GM19099 (cell line): ENCODE data around the gene EIF4E.
A peak's percentile ranks its signal among the peaks of the same experiment; 100 is the strongest.

ENCODE experiments used
- POLR2A ChIP-seq: IDR thresholded peaks from 3 replicates; pipeline ENCODE4 v1.6.1; 2011; ENCODE audit warnings: low read depth; ENCODE audit not compliant: insufficient read length; ENCODE audit errors: extremely low read depth

EIF4E gene

GRCh38 chr4:98939438-98939837, 10.5 kb upstream of the EIF4E start:
- TF ChIP-seq POLR2A: no peak

DNA sequence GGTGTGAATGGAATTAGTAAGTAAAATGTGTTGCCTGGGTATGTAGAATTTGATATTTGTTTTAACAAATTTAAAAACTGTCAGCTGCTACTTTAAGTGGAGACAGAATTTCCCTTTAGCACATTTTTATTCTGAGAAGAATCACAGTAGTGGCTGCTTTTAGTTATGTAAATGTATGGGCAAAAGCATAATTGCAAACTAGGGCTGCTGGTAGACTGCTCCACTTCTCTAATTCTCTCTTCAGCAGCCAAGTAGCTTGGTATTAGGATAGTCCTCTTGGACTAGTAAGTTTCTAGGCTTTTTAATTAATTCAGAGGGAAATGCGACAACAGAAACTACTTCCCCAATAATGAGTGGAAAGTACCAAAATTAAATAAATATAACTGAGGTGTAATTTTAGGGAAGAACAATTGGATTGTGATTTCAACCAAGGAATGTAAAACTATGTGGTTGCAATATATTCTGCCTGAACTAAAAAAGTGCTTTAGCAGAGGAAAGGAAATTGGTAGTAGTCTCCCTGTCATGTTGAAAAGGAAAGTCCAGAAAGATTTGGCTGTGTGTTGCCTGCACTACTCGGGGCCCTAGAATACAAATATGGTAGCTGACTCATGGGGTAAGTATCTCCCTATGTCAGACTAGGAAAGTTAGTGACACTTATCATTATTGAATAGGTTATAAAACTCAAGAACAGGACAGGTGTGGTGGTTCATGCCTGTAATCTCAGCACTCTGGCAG, 9.2 kb upstream of the EIF4E start:
- TF ChIP-seq POLR2A: no peak

GRCh38 chr4:98935633-98936032, 6.7 kb upstream of the EIF4E start:
- no peak for TF ChIP-seq POLR2A

GRCh38 chr4:98932539-98932938, 3.6 kb upstream of the EIF4E start:
- no peak for TF ChIP-seq POLR2A

DNA sequence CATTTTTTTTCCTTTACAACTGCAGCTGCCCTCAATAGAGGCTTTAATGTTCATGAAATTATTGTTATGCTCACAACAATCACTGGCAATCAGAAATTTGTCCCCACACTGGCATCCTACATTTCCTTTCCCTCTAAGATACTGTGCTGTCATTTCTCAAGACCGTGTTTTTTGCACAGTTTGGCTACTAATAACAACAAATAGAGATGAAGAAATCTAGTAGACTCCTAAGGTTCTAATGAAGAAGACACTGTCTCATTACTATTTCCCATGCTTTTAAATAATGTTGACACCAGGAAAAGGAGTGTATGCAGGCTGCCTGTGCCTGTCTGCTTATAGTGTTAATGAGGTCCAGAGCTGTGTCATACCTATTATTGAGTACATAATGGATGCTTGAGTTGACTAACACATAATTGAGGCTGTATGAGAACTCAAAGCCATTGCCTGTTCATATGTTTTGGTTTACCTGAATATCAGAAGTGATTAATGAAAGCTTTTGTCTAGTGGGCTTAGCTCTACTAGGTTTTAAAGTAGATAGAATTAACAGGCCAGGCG, 1.5 kb upstream of the EIF4E start:
- TF ChIP-seq POLR2A: no peak

DNA sequence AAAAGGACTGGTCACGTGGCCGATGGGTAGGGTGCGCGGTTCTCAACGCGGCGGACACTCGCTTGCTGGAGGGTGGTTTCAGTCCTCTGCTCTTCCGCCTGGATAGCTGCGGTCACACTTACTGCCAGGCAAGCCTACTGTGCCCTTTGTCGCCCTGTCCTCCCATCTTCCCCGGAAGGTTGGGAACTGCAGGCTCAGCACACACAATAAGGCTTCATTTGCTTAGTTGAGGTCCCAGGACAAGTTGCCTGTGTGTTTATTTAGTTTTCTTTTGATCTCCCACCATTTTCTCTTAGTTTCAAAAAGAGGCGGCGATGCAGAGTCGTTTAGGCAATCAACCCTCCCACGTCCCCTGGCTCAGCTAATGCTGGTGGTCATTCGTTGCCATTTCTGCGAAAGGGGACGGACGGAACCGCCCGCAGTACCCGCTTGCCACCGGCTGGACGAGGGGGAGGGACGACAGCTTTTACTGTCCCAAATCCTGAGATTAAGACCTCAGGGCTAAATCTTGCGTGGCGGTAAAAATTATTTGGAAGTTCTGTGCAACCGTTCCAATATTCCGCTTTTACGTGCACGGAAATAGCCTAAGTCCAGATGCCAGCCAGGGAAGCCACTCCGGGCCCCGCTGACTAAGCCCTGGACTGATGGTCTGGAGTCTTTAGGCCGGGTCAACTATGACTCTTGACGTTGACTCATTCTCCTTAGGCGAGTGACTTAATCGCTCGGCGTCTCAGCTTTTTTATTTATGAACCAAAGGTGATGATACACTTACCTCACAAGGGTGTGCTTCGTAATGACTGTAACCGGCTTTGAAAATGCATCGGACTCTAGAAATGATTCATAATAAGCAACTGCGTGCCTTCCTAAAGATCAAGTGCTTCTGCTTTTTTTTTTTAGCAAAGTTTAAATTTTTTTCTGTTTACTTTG, 671 bp upstream of the EIF4E start:
- peak; percentile 83 for TF ChIP-seq POLR2A

DNA sequence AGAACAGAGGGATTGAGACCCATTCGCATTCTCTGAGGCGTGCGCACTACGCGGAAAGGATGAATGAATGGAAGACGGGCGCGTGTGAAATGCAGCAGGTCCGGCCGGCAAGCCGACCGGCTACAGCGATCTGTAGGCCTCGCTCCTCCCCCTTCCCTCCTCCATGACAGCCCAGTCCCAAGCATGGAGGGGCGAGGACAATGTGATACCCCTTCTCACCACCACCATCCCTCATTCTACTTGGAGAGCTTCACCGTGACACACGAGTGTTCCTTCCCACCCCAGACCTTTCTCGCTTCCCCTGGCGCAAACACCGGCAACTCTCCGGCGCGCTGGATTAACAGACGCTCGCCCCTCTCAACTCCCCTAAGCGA, 815 bp downstream of the EIF4E start:
- peak; percentile 70 for TF ChIP-seq POLR2A

DNA sequence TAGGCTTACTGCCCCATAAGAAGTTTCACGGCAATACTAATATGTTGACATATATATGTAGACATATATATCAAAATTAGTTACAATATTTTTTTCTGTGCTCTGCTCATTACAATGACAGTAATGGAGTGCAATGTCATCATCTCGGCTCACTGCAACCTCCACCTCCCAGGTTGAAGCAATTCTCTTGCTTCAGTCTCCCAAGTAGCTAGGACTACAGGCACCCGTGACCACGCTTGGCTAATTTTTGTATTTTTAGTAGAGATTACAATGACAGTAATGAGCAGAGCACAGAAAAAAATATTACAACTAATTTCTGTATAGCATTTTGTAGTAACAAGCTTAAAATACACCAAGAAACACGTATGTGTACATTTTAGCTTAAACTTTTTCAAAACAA, 7.6 kb downstream of the EIF4E start:
- no peak for TF ChIP-seq POLR2A

DNA sequence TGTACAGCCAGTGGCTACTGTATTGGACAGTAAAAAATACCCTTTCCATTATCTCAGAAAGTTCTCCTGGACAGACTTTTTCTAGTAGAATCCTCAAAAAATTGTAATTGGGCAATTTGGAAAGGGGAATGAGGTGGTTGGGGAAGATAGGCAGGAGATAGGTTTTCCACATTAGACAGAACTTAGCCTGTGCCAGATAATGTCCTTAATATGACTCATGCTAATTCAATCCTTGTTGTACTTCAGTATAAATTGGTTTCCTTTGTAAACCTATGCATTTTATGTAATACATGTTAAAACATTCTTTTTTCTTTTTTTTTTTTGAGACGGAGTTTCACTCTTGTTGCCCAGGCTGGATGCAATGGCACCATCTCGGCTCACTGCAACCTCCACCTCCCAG, 8.9 kb downstream of the EIF4E start:
- no peak for TF ChIP-seq POLR2A

DNA sequence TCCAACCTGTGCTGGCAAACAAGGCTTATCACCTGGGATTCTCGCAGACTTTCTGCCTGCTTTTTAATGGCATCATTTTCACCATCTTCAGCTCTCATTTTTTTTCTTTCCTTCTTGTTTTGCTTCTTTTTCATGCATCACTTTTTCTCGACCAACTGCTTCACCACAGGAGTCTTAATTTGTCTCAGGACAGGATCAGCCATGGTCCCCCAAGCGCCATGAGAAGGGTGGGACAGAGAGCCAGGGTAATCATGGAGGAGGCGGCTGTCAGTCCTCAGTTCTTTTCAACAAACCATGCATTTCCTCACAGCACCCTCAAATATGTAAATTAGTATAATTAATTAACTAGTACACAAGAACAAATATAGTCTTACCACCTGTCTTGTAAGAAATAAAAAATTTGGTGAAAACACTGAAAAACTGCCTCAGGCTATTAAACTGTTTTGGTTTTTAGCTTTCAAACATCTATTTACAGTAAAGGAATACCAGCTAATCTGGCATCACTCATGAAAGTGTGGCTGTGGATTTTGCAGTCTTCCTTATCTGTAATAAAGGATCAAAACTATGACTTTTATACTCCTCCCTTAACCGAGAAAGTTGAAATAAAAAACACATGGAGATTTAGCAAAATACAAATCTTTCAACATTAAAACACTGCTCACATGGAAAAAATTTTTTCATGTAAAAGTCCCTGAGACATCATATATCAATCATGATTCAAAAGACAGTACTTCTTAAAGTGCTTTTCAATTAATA, 19.1 kb downstream of the EIF4E start:
- TF ChIP-seq POLR2A: no peak

- no peak for TF ChIP-seq POLR2A
Observed at GRCh38 chr4:98908703-98909262, 20.1 kb downstream of the EIF4E start.

GRCh38 chr4:98908182-98908581, 20.8 kb downstream of the EIF4E start:
- TF ChIP-seq POLR2A: no peak

DNA sequence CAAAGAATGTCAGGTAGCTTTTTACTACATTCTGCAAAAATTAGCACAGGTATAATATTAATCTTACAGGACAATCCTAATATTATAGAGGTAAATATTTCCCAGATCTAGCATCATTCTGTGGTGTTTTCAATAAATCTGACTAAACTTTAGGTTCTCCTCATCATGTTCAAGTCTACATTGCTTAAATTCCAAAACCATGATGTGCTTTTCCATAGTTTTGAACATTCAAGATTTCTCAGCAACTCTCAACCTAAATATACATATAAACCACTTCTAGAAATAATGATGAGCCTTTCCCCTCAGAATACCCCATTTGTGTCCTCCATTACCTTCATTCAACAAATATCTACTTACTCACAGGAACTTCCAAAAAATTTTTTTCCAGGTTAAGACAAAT, 23.1 kb downstream of the EIF4E start:
- no peak for TF ChIP-seq POLR2A

- TF ChIP-seq POLR2A: no peak
Observed at GRCh38 chr4:98905297-98905696, 23.6 kb downstream of the EIF4E start.

DNA sequence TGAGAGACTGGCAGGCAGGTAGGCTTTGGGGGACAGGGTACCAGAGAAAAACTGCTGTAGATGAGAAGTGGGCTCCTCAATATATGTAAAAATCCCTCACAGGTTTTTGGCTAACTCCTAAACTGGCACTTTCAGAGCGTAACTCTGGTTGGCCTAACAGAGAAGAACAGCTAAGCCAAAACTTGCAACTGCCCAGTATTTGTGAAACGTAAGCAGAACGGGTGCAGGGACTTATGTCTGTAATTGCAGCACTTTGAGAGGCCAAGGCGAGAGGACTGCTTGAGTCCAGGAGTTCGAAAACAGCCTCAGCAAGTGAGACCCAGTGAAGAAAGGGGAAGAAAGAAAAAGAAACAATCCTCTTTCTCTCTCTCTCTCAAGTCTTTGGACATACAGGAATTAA, 25.0 kb downstream of the EIF4E start:
- no peak for TF ChIP-seq POLR2A
